A204.1 (cell line): ENCODE results near the gene ENTPD2.
"Not testable (repeated sequence)": the region's sequence is repeated elsewhere in the genome, so short reads cannot be mapped to it uniquely, and the experiment has no call there.

Experiments
- FAIRE-seq: peaks from 2 replicates; lab custom pipeline; 2012; peaks lifted over from hg19 to GRCh38; lab: Jason Lieb, UNC

ENTPD2 gene

DNA sequence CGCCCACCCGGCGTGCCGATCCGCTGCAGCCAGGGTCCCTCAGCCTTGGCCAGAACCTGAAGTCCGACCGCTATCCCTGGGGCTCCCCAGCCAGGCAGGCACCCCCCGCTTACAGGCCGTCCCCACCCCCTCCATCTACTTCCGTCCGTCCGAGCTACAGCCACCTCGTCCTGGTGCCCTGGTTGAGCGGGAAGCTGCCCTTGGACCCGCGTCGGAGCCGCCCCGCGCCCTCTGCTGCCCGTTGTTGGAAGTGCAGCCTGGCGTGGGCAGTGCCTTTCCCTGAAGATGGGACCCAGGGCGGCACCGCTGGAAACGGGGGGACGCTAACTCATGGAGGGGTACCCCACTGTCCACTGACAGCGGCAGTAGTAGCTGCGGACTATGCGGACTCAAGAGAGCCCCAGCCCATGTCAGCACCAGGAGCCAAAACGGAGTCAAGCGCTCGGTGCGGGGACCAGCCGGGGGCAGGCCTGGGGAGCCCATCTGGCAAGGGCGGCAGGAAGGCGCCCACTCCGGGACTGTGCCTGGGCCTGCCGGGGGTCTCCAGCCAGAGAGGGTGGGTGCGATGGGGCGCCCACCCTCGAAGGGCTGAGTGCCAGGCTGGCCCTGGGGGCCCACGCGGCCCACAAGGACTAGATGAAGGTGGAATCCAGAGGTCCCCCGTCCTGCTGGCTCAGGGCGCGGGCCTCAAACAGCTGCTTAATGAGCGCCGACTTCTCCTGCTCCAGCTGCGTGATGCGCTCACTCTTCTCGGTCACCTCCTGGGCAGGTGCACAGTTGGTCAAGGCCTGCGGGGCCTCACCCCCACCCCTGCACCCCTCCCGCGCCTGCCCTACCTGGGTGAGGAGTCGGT, 10.4 kb upstream of the ENTPD2 start:
- FAIRE-seq = no peak

DNA sequence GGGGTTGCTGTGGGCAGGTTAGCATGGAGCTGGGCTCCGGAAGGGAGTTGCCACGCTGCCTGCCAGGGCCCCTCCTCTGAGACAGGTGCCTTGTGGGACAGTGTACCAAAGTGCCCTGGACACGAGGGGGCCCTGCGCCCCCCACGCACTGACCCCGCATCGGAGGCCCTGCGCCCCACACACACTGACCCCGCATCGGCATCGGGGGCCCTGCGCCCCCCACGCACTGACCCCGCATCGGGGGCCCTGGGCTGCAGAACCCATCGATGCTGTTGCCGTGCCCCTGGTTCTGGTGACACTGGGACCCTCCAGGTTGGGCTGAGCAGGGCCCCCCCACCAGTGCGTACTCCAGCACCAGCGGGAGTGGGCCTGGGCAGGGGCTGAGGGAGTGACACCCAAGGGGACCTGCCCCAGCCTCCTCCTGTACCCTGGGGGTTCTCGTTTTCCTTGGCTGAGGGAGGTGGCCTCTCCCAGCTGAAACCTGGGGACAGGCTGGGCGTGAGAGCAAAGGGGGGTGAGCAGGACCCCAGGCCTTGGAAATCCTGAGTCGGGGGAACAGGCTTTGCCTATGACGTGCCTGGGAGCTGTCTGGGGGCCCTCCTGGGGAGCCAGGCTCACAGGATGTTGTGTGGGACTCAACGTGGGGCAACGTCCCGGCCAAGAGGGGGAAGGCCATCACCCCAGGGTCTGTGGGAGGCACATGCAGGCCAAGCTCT, 9.6 kb upstream of the ENTPD2 start:
- no peak for FAIRE-seq

DNA sequence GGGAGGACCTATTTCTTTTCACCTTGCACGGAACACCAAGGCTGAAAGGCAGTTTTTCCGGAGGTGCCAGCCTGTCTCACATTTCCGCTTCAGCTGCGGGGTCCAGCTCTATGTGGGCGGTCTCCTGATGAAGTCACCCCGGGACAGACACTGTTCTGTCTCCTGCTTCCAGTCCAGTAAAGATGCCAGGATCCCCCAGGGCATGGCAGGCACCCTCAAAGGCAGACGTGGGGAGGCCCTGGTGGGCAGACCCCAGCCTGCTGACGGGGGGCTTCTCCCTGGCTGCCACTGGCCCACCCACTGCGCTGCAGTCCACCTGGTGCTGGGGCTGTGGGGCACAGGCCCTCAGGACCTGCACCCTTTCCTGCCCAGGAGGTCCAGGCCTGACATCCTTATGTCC, 8.9 kb upstream of the ENTPD2 start:
- FAIRE-seq = not testable (repeated sequence)

DNA sequence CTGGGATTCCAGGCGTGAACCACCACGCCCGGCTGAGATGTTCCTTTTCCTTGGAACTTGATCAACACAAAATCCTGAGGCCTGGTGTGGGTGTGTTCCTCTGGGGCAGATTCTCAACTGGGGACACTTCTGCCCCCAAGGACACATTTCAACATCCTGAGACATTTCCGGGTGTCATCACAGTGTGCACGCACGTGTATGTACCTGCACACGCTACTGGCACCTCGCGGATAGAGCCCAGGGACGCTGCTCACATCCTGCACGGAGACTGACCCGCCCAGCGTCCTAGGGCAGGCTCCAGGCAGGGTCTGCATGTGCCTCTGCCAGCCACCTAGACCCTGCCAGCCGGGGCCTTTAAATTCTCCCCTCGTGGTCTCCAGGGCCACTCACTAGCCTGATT, 8.5 kb upstream of the ENTPD2 start:
- no peak for FAIRE-seq

DNA sequence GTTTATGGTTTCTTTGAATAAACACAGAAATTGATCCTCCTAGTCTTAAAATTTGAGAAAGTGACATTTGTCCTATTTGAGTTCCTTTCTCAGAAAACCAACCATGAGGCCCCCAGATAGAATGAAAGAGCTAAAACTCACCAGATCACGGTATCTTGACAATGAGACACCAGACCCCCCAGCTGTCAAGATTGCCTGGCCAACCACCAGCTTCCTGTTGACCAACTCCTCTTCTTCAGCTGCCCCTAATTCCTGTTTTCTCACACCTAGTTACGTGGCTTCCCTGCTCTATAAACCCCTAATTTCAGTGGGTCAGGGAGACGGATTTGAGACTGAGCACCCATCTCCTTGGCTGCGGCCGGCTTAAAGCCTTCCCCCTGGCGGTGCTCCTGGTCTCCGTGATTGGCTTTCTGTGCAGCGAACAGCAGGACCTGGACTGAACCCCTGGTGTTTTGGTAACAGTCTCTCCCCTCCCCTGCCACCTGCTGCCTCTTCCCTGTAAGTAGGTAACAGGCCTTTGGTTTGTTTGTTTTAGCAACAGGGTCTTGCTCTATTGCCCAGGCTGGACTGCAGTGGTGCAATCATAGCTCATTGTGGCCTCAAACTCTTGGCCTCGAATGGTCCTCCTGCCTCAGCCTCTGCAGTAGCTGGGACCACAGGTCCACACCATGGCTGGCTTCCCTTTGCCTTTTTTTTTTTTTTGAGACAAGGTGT, 4.8 kb upstream of the ENTPD2 start:
- no peak for FAIRE-seq

DNA sequence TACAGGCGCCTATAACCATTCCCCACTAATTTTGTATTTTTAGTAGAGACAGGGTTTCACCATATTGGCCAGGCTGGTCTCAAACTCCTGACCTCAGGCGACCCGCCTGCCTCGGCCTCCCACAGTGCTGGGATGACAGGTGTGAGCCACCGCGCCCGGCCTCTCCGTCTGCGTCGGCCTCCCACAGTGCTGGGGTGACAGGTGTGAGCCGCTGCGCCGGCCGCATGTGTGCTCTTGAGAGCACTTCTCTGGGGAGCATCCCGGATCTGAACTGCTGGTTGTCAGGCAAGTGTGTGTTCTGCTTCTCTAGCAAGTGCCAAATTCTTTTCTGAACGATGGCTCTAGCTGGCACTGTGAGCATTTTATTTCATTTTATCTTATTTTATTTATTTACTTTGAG, 3.7 kb upstream of the ENTPD2 start:
- FAIRE-seq = no peak

DNA sequence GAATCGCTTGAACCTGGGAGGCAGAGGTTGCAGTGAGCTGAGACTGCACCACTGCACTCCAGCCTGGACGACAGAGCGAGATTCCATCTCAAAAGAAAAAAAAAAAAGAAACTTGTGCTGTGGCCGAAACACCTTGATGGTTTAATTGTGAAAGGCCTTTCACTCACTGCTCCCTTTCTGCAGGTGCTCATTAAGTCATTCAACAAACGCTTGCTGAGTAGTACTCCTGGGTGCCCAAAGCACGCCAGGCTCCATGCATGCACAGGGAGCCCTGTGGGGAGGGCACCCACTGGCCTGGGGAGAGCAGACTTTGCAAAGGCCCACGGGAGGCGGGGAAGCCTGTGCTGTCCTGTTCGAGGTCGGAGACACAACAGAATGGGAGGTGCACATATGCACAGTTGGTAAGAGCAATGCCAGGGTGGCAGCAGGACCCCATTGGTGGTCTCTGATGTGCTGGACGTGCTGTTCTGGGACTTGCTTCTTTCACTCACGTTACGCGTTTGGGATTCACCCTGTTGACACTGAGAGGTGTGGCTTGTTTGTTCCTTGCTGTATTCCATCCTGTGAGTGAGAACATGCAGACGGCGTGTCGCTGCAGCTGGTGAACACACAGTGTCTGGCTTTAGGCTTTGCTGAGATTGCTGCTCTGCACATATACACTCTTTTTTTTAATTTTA, 3.0 kb upstream of the ENTPD2 start:
- FAIRE-seq = no peak

DNA sequence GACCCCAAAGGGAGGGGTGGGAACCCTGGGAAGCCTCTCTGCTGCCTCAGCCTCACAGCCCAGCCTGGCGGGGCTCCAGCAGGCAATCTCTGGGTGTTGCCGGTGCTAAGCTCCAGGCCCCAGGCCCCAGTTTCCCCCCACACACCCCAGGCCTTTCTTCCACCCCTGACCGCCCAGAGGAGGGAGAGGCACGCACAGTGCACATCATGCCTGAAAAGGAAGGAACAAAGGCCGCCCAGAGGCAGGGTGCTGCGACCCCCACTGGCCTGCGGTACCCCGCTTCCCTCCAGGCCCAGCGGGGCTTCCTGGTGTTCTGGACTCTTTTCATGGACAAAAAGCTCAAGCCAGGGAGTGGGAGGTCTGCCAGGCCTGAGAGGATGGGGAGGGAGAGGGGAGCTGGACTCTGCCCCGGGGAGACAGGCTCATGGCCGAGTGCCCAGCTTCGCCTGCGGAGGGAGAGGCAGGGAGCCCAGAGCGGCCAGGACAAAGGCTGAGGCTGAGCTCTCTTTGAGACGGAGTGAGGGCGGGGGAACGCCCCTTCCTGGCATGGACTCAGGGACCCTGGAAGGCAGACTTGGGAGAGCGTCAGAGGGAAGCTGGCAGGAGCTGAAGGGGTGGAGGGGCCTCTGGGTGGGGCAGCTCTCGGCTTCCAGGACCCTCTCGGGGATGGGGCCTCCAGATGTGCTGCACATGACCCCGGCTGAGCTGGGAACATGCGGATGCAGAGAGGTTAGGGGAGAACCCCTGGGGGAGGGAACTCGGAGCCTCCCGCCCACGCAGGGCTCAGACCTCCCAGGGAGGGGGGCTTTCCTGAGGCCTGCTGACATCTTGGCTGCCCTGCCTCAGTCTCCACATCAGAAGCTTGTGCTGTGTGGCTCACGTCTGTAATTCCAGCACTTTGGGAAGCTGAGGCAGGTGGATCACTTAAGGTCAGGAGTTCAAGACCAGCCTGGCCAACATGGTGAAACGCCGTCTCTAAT, 1.8 kb upstream of the ENTPD2 start:
- no peak for FAIRE-seq

DNA sequence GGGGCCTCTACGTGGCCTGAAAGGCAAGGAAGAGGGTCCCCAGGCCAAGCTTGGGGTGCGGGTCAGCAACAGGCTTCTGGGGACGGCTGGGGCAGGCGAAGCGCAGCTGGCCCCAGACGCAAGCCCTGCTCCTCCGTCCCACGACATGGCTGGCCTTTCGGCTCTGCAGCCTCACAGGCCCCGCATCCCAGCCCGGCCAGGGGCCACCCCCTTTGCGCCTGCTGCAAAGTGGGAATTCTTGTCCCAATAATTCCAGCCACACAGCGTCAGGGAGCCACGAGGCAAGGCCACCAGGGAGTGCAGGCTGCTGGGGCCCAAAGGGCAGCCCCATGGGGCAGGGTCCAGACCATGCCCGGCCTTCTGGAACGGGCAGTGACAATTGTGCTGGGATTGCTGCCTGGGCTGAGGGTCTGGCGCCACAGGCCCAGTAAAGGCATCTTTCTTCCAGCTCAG, 1.1 kb upstream of the ENTPD2 start:
- FAIRE-seq = no peak

DNA sequence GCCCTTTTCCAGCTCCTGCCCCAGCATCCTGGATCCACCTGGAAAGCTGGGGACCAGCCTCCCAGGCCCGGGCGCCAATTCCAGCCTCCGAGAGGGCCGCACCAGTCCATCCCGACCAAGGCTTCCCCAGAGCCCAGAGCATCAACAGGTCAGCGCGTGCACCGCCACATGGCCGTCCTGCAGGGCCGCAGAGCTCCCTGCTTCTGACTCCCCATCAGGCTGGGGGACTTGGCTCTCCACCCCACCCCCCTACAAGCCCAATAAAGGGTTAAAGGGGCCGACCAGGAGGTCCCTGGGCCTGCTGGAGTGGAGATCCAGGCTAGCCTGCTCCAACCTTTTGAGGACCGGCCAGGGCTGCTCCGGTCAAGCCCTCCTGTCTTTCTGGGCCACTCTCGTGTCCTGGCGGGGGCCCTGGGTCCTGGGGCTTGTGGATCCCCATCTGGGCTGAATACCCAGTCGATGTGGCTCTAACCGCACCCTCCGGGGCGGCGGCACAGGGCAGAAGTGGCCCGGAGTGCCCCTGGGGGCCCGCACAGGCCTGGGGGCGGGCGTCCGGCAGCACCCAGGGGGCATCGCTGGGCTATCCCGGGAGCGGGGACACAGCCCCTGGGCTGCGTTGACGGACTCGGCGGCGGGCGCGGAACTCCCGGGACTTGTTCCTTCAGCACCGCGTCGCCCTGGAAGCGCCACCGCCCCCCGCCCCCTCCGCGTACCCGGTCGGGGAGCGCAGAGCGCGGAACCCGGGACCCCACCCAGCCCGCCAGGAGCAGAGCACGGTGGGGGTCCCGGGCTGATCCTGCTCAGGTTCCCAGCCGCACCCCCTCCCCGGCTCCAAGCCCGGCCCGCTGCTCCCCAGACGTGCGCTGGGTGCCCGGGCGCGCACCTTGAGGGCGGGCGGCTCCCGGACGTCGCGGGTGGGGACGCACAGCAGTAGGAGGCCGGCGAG, 590 bp downstream of the ENTPD2 start:
- no peak for FAIRE-seq

DNA sequence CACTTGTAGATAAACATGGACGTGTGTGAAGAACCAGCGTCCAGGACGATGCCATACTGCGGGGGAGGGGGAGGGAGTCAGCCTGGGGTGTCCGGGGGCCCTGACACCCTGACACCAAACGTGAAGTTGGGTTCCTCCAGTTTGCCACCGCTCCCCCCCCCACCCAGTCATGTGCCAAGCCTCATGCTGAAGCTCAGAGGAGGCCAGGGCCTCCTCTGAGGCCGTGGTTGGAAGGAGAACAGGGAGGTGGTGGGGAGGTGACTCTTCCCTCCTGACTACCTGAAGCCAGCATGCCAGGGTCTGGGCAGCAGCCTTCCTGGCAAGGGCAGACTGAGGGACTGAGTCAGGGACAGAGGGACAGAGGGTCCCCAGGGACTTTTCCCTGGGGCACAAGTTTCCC, 1.6 kb downstream of the ENTPD2 start:
- FAIRE-seq = no peak

DNA sequence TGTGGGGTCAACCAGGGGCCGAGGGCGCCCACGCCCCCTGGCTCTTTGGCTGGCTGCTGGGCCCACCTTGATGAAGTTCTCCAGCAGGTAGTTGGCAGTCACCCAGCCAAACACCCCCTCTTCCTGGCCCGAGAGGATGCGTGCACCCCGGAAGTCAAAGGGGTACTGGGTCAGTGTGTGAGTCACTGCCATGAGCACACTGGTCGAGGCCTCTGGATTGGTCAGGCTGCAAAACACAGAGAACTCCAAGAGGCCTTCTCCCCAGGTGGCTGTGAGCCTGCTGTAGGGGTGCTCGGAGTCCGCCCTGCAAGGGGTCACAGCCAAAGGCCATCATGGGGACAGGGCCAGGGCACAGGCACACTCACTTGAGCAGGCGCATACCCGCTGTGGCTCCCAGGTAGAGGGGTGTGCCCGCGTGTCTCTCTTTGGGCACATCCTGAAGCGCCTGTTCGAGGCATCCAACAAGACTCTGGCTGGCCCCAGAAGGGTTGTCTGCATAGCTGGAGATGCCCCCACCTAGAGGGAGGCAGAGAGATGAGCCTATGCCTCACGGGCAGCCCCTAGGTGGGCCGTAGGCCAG, 2.6 kb downstream of the ENTPD2 start:
- no peak for FAIRE-seq

DNA sequence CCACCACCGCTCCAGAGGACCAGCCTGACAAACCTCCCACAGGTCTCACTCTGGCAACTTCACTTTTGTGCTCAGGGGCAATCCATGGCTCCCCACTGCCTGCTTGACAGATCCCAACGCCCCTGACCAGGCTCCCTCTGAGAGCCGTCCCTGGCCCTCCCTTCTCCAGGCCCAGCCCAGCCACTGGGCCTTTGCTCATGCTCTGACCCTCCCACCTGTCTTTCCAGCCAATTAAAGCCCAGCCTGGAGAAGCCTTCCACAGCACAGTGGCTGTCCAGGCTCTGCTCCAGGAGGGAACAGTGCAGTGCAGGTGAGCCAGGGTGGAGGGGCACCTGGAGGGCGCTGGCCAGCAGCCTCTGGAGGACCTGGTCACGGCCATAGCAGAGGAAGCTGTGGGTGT, 3.3 kb downstream of the ENTPD2 start:
- FAIRE-seq = no peak

DNA sequence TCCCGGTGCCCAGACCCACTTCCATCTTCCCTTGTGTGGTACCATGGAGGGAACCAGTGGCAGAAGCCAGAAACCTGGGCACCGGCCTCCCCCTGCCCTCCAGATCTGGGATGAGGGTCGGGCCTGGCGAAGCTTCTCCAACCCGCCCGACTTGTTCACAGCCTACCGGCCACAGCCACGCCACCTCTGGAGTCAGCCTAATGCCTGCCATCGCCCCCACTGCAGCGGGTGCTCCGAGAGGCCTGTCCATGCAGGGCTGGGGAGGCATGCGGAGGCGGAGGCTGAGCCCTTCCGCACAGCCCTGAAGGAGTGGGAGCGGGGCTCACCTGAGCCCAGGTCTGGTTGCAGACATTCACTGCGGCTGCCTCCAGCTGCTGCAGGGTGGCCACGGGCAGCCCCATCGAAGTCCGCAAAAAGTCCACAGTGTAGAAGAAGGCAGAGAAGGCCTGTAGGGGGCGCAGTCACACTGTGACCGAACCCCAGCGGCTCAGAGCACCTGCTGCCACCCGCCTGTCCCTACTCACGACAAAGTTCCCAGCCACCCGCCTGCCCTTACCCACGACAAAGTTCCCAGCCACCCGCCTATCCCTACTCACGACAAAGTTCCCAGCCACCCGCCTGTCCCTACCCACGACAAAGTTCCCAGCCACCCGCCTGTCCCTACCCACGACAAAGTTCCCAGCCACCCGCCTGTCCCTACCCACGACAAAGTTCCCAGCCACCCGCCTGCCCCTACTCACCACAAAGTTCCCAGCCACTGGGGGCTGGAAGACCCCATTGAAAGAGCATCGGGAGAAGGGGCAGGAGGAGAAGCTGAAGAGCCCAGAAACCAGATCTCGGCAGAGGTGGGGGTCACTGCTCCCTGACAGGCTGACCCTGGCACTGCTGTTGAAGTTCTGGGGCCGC, 4.1 kb downstream of the ENTPD2 start:
- no peak for FAIRE-seq

DNA sequence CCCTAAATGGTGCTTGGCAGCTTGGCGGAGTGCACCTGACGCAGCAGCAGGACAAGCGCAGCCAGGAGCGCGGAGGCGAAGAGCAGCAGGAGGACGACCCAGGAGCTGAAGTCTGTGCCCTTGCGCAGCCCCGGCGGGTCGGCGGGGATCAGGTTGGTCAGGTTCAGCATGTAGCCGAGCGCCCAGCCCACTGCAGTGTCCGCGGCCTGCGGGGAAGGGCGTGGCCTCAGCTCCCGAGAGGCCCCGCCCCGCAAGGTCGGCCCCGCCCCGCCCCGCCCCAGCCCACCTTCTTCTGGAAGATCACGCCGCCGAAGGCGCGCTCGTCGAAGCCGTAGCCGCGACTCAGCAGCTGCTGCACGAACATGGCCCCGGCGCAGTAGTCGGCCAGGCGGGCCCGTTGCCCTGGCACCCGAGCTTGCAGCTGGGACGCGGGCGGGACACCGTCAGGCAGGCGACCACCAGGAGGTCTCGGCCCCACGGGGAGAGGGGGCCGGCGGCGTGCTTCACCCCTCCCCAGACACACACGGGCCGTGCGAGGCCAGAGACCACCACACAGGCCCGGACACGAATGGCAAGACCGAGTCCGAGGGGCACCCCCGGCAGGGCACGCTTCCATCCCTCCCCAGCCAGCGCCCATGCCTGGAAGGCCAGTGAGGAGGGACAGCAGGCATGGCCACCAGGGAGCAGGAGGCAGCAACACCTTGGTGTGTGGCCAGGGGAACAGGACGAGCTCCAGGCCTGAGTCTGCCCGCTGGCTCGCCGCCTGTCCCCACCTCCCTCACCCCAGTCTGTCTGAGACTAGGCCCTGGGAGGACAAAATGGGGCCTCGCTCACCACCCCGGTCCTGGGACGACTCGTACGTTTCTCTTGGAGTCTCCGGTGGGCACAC, 5.0 kb downstream of the ENTPD2 start:
- FAIRE-seq = no peak

DNA sequence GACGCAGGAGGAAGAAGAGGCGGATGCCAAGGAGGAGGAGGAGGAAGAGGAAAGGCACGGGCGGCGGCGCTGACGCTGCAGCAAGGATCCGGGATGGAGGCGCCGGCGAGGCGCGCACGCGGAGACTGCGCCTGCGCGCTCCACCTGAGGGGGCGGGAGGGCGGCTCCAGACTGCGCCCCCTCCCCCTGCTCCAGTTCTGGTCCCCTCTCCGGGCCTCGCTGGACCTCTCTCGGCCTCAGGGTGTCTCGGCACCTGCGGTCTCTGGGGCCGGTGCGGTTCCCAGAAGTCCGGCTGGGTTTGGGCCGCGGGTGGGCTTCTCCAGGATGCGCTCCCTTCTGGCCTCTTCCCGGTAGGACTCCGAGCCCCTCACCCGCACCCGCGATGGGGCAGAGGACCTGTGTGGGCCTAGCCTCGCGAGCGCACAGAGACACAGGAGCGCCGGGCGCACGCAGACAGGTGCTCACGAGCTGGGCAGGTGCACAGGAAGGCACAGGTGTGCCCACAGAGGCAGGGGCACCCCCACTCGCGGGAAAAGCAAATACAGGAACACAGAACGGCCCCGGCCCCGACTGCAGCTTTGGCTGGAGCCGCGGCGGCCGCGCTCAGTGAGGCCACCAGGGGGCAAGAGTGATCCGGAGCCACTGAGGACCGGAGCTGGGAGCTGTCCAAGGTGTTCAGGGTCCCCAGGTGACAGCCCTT, 7.6 kb downstream of the ENTPD2 start, which contains the start of gene NPDC1:
Gene NPDC1, minus strand, starts transcription at position 90 of the 700 bp plus-strand sequence. CDS start 188 bp downstream, outside the sequence.
- FAIRE-seq = no peak
